Activated T-cell treated with anti-CD3 and anti-CD28 coated beads, Interleukin-2, amount 50 U/mL, for 24 hours (primary cell): ENCODE measurements around the gene ST6GALNAC2.

ENCODE experiments used
- DNase-seq: peaks from one replicate; pipeline ENCODE4 v3.0.0-alpha.2; 2020
- H3K27ac Mint-ChIP-seq: 2 replicates; pipeline ENCODE4 v1.8.0; 2020; ENCODE audit warnings: mild to moderate bottlenecking, mixed read lengths
- H3K27me3 Mint-ChIP-seq: 2 replicates; pipeline ENCODE4 v1.8.0; 2020; ENCODE audit warnings: mixed read lengths
- H3K36me3 Mint-ChIP-seq: 2 replicates; pipeline ENCODE4 v1.8.0; 2020; ENCODE audit warnings: low read depth, mixed read lengths
- H3K4me1 Mint-ChIP-seq: 2 replicates; pipeline ENCODE4 v1.8.0; 2020; ENCODE audit warnings: low read depth, mixed read lengths
- H3K4me3 Mint-ChIP-seq: 2 replicates; pipeline ENCODE4 v1.8.0; 2020; ENCODE audit warnings: mild to moderate bottlenecking, moderate library complexity, mixed read lengths
- H3K9me3 Mint-ChIP-seq: 2 replicates; pipeline ENCODE4 v1.8.0; 2020; ENCODE audit warnings: mixed read lengths

ST6GALNAC2 gene

GRCh38 chr17:76547642-76548202 is 37.9 kb downstream of the ST6GALNAC2 start:
- peaks cover 16% of the 10 kb centered on the region for H3K27me3 Mint-ChIP-seq
- H3K4me1 Mint-ChIP-seq: peaks cover 5% of the 10 kb centered on the region
- no peak overlapping the region for H3K27ac Mint-ChIP-seq
- H3K36me3 Mint-ChIP-seq: no peaks in the 10 kb centered on the region
- no peak for DNase-seq
- H3K9me3 Mint-ChIP-seq: no peaks in the 10 kb centered on the region
- H3K4me3 Mint-ChIP-seq: no peak overlapping the region

GRCh38 chr17:76547183-76547641 is 38.4 kb downstream of the ST6GALNAC2 start:
- peaks cover 20% of the 10 kb centered on the region for H3K27me3 Mint-ChIP-seq
- no peak overlapping the region for H3K4me3 Mint-ChIP-seq
- DNase-seq: peak; percentile 60
- H3K4me1 Mint-ChIP-seq: peaks cover 5% of the 10 kb centered on the region
- H3K27ac Mint-ChIP-seq: no peak overlapping the region
- H3K9me3 Mint-ChIP-seq: no peaks in the 10 kb centered on the region
- H3K36me3 Mint-ChIP-seq: no peaks in the 10 kb centered on the region

- Mint-ChIP-seq H3K9me3 (no peaks in the 10 kb centered on the region), H3K36me3 (no peaks in the 10 kb centered on the region), H3K27me3 (peaks cover 25% of the 10 kb centered on the region), H3K4me1 (peaks cover 5% of the 10 kb centered on the region), H3K27ac (no peak overlapping the region), H3K4me3 (no peak overlapping the region)
- no peak for DNase-seq
These were observed 39.0 kb downstream of the ST6GALNAC2 start for GRCh38 chr17:76546556-76547182.

GRCh38 chr17:76545918-76546555 is 39.6 kb downstream of the ST6GALNAC2 start:
- Mint-ChIP-seq H3K9me3 (no peaks in the 10 kb centered on the region), H3K27ac (no peak overlapping the region)

GRCh38 chr17:76544546-76545365 is 40.9 kb downstream of the ST6GALNAC2 start:
- no peak overlapping the region for H3K27ac Mint-ChIP-seq
- peaks cover 2% of the 10 kb centered on the region for H3K4me1 Mint-ChIP-seq
- H3K4me3 Mint-ChIP-seq: no peak overlapping the region
- H3K36me3 Mint-ChIP-seq: no peaks in the 10 kb centered on the region
- no peaks in the 10 kb centered on the region for H3K9me3 Mint-ChIP-seq
- DNase-seq: no peak
- H3K27me3 Mint-ChIP-seq: peaks cover 39% of the 10 kb centered on the region

More at GRCh38 chr17:76545918-76546555, 39.6 kb downstream of the ST6GALNAC2 start:
- Mint-ChIP-seq H3K36me3 (no peaks in the 10 kb centered on the region), H3K27me3 (peaks cover 28% of the 10 kb centered on the region), H3K4me3 (no peak overlapping the region), H3K4me1 (peaks cover 4% of the 10 kb centered on the region)
- no peak for DNase-seq

- Mint-ChIP-seq H3K36me3 (no peaks in the 10 kb centered on the region), H3K9me3 (no peaks in the 10 kb centered on the region), H3K27ac (no peak overlapping the region), H3K27me3 (peaks cover 47% of the 10 kb centered on the region), H3K4me3 (no peak overlapping the region), H3K4me1 (peaks cover 2% of the 10 kb centered on the region)
- DNase-seq: no peak
These were observed 41.7 kb downstream of the ST6GALNAC2 start for GRCh38 chr17:76543826-76544545.

- Mint-ChIP-seq H3K27ac (no peak overlapping the region), H3K9me3 (no peaks in the 10 kb centered on the region), H3K36me3 (no peaks in the 10 kb centered on the region), H3K4me3 (no peak overlapping the region), H3K4me1 (peaks cover 3% of the 10 kb centered on the region), H3K27me3 (peaks cover 52% of the 10 kb centered on the region)
- no peak for DNase-seq
These were observed 42.2 kb downstream of the ST6GALNAC2 start for GRCh38 chr17:76543482-76543825.

GRCh38 chr17:76542984-76543383 is 42.7 kb downstream of the ST6GALNAC2 start:
- H3K4me1 Mint-ChIP-seq: peaks cover 3% of the 10 kb centered on the region
- no peaks in the 10 kb centered on the region for H3K36me3 Mint-ChIP-seq
- no peak overlapping the region for H3K27ac Mint-ChIP-seq
- H3K27me3 Mint-ChIP-seq: peaks cover 55% of the 10 kb centered on the region
- DNase-seq: no peak
- no peak overlapping the region for H3K4me3 Mint-ChIP-seq
- no peaks in the 10 kb centered on the region for H3K9me3 Mint-ChIP-seq

- DNase-seq: no peak
- H3K27me3 Mint-ChIP-seq: peaks cover 55% of the 10 kb centered on the region
- H3K27ac Mint-ChIP-seq: no peak overlapping the region
- H3K4me3 Mint-ChIP-seq: no peak overlapping the region
- H3K4me1 Mint-ChIP-seq: peaks cover 3% of the 10 kb centered on the region
- H3K9me3 Mint-ChIP-seq: no peaks in the 10 kb centered on the region
- no peaks in the 10 kb centered on the region for H3K36me3 Mint-ChIP-seq
These were observed 43.1 kb downstream of the ST6GALNAC2 start for GRCh38 chr17:76542566-76542971.

- Mint-ChIP-seq H3K27ac (no peak overlapping the region), H3K27me3 (peaks cover 56% of the 10 kb centered on the region), H3K9me3 (no peaks in the 10 kb centered on the region), H3K36me3 (no peaks in the 10 kb centered on the region), H3K4me1 (peaks cover 3% of the 10 kb centered on the region), H3K4me3 (no peak overlapping the region)
- no peak for DNase-seq
These were observed 43.8 kb downstream of the ST6GALNAC2 start for GRCh38 chr17:76541739-76542454.

GRCh38 chr17:76540381-76541300 is 45.0 kb downstream of the ST6GALNAC2 start:
- peaks cover 68% of the 10 kb centered on the region for H3K27me3 Mint-ChIP-seq

GRCh38 chr17:76539631-76540271 is 45.9 kb downstream of the ST6GALNAC2 start, which contains the start of gene PRCD:
Gene PRCD (plus strand): TSS chr17:76540044. CDS start chr17:76540142, 98 bp downstream.
- no peak for DNase-seq
- Mint-ChIP-seq H3K9me3 (no peaks in the 10 kb centered on the region), H3K27me3 (peaks cover 72% of the 10 kb centered on the region), H3K36me3 (no peaks in the 10 kb centered on the region), H3K4me3 (no peak within 1 kb of the TSS), H3K27ac (no peak within 1 kb of the TSS), H3K4me1 (peaks cover 3% of the 10 kb centered on the region)

More at GRCh38 chr17:76540381-76541300, 45.0 kb downstream of the ST6GALNAC2 start:
- Mint-ChIP-seq H3K4me1 (peaks cover 3% of the 10 kb centered on the region), H3K36me3 (no peaks in the 10 kb centered on the region), H3K9me3 (no peaks in the 10 kb centered on the region), H3K27ac (no peak overlapping the region), H3K4me3 (no peak overlapping the region)
- DNase-seq: no peak
